ENCODE results near the gene YIPF4.
"Not testable (repeated sequence)": the region's sequence is repeated elsewhere in the genome, so short reads cannot be mapped to it uniquely, and the experiment has no call there.

YIPF4 gene

DNA sequence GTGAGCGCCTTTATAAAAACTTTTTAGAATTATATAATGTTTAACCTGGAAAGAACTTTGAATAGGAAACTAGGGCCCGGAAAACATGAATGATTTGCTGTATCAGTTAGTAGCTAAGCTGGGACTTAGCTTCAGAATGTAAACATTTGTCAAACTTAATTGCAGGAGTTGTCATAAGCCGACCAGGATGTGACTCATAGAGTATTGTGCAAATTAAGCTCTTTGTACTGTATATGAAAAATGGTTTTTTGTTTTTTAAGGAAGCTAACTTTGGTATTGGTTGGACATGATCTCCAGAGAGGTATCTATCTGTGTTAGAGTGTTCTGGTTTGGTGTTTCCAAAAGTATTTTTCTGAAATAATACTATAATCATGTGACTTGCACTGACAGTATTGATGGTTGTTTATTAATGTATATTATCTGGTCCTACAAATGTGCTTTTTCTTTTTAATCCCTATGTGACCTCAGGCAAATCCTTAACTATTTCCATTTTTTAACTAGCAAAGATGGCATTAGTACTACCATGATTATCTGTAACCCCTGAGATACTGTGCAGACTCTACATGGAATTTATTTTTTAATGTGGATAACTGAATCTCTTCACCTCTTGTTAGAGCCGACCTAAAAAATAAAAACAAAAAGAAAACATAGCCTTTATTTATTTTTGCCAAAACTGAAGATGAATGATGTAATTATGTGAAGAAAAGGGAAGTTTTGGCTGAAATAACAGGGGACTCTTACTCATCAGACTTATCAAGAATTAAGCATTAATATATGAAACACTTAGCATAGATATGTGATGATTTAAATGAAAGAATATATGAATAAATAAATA, 11.7 kb downstream of the YIPF4 start:
- ATAC-seq, result peak in 1 of 2 donors; percentile 58

DNA sequence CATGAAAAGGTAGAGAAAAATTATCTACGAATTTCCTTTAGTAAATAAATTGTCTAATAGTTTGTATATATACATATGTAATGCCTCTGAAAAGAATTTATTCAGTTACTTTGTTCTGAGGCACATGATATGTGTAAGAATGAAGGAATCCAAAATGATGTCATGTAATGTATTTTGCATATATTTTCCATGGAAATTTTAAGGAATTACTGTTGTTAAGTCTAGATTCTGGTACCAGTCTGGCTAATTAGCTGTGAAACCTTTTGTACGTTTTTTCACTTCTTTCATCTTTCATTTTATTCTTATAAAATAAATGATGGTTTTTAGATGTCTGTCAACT, 12.3 kb downstream of the YIPF4 start:
- no peak for ATAC-seq

DNA sequence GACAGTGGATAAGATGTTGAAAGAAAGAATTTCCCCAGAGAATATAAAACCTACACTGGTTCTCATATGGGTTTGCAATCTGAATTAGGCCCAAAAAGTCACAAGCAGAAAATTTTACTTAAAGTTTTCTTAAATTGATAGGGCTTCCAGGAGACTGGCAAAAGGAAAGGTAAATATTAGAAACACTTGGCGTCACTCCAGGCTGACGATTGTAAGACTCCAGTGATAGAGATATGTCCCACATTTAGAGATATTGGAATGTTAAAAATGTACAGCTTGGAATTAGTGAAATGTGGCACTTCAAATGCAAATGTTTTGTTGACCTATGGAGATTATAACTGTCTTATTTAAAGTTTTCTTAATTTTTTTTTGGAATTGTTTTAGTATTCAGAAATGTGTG, 14.0 kb downstream of the YIPF4 start:
- no peak for ATAC-seq

DNA sequence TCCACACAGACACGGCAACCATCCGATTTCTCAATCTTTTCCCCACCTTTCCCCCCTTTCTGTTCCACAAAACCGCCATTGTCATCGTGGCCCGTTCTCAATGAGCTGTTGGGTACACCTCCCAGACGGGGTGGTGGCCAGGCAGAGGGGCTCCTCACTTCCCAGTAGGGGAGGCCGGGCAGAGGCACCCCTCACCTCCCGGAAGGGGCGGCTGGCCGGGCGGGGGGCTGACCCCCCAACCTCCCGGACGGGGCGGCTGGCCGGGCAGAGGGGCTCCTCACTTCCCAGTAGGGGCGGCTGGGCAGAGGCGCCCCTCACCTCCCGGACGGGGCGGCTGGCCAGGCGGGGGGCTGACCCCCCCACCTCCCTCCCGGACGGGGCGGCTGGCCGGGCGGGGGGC, 15.8 kb downstream of the YIPF4 start:
- ATAC-seq, result not testable (repeated sequence)

DNA sequence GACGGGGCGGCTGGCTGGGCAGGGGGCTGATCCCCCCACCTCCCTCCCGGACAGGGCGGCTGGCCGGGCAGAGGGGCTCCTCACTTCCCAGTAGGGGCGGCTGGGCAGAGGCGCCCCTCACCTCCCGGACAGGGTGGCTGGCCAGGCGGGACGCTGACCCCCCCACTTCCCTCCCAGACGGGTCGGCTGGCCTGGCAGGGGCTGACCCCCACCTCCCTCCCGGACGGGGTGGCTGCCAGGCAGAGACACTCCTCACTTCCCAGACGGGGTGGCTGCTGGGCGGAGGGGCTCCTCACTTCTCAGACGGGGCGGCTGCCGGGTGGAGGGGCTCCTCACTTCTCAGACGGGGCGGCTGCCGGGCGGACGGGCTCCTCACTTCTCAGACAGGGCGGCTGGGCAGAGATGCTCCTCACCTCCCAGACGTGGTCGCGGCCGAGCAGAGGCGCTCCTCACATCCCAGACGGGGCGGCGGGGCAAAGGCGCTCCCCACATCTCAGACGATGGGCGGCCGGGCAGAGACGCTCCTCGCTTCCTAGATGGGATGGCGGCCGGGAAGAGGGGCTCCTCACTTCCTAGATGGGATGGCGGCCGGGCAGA, 16.4 kb downstream of the YIPF4 start:
- ATAC-seq, result not testable (repeated sequence)

DNA sequence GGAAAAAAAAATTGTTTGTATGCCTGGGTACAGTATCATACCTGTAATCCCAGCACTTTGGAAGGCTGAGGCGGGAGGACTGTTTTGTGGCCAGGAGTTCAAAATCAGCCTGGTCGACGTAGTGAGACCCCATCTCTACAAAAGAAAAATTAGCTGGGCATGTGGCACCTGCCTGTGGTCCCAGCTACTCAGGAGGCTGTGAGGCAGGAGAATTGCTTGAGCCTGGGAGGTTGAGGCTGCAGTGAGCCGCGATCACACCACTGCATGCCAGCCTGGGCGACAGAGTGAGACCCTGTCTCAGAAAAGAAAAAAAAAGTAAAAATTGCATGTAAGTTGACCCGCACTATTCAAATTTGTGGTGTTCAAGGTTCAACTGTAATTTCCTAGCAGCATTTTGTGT, 32.9 kb downstream of the YIPF4 start:
- no peak for ATAC-seq

DNA sequence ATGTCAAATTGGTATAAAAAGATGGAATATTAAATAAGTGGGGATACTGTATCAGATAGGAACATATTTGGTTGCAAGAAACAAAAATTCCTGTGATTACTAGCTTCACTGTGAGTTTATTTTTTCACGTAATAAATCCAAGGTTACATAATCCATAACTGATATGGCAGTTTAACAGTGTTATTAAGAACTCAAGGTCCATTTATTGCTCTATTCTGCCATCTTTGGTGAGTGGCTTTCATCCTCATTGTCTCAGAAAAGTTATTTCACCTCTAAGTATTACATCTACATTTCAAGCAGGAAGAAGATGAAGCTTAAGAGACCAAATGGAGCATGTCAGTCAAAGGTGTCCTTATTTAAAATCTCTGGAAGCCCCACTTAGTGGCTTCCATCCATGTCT, 37.2 kb downstream of the YIPF4 start:
- no peak for ATAC-seq

DNA sequence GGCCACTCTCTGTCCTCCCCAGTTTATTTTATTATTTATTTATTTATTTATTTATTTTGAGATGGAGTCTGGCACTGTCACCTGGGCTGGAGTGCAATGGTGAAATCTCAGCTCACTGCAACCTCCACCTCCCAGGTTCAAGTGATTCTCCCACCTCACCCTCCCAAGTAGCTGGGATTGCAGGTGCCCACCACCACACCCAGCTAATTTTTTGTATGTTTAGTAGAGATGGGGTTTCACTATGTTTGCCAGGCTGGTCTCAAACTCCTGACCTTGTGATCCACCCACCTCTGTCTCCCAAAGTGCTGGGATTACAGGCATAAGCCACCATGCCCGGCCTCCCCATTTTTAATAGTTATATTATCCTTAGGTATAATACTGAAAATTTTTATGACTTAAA, 51.0 kb downstream of the YIPF4 start:
- not testable (repeated sequence) for ATAC-seq

DNA sequence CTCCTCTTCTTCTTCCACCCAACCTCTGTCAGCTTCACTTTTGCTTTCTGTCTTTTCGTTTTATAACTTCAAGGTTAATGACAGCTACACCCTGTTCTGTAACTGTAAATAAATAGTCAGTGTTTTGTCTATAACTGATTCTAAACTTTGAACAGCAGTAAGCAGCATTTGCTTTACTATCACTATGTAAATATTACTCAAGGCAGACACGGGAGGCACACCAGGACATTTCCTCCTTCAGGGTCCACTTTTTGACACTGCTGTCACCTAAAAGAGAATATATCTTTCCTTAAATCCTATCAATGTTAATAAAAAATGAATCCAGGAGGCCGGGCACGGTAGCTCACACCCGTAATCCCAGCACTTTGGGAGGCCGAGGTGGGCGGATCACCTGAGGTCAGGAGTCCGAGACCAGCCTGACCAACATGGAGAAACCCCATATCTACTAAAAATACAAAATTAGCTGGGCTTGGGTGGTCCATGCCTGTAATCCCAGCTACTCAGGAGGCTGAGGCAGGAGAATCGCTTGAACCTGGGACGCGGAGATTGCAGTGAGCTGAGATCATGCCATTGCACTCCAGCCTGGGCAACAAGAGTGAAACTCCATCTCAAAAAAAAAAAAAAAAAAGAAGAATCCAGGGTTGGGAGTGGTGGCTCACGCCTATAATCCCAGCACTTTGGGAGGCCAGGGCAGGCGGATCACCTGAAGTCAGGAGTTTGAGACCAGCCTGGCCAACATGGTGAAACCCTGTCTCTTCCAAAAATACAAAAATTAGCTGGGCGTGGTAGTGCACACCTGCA, 51.7 kb downstream of the YIPF4 start:
- ATAC-seq, result not testable (repeated sequence)

DNA sequence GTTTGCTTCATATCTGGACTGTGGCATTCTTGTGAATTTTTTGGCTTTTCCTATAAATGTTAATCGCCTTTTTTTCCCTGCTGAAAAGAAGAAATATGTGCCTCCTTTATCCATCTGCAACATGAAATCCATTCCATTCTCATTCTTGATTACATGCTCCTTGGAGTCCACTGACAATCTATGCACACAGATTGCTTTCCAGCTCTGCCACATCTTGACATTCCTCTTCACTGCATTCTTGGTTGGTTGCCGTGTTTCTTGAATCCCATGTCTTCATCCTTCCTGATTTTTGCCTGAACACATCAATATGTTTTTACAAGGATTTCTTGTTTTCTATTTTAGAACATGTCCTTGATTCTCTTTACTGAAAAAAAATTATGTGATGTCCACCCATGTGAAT, 52.4 kb downstream of the YIPF4 start:
- ATAC-seq, result no peak

DNA sequence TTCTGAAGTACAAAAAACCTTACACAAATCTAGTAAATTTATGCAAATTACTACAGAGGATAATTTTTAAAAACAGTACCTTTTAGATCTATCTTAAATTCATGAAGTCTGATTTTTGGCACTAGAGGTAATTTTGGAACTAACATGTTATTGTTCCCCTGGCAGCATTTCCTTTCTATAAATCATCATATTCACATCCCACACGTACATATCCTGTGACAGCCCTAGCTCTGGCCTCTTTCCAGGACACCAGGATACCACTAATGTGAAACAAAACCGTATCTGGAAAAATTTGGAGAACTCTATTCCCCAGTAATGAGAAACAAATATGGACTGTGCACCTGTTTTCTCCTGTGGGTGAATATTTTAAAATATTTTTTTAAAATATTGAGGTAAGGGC, 65.1 kb downstream of the YIPF4 start:
- ATAC-seq, result no peak

DNA sequence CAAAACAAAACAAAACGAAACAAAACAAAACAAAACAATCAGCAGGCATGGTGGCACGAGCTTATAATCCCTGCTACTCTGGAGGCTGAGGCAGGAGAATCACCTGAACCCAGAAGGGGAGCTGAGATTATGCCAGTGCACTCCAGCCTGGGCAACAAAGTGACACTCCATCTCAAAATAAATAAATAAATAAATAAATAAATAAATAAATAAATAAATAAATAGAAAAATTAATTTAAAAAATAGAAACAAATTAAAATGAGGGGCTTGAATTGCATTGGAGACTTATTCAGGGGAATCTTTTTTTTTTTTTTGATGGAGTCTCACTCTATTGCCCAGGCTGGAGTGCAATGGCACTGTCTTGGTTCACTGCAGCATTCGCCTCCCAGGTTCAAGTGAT, 73.1 kb downstream of the YIPF4 start:
- ATAC-seq, result not testable (repeated sequence)

DNA sequence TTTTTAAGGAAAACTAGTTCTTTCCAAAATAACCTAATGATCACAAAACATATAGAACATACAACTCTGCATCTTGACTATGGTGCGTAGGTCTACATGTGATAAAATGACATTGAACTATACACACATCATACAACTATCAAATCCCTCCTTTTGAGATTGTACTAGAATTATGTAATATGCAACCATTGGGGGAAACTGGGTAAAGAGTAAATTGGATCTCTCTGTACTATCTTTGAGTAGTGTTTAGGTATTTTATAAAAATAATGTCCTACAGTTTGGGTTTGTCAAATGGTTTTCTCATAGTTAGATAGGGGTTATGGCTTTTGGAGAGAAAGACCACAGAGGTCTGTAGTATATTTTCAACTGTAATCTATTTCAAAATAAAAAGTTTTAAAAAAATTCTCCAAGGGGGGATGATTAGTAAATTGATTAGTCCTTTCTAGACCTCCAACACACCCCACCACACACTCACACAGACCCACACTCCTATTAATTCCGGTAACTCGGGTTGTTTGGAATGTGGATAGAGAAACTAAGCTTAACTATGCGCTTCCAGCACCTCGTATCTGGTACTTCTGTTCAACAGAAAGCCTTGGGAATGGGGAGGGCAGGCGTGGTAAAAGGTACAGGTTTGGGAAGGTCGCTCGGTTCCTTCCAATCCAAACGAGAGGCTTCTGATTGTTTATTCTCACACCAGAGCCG, 78.4 kb downstream of the YIPF4 start:
- ATAC-seq, result no peak

DNA sequence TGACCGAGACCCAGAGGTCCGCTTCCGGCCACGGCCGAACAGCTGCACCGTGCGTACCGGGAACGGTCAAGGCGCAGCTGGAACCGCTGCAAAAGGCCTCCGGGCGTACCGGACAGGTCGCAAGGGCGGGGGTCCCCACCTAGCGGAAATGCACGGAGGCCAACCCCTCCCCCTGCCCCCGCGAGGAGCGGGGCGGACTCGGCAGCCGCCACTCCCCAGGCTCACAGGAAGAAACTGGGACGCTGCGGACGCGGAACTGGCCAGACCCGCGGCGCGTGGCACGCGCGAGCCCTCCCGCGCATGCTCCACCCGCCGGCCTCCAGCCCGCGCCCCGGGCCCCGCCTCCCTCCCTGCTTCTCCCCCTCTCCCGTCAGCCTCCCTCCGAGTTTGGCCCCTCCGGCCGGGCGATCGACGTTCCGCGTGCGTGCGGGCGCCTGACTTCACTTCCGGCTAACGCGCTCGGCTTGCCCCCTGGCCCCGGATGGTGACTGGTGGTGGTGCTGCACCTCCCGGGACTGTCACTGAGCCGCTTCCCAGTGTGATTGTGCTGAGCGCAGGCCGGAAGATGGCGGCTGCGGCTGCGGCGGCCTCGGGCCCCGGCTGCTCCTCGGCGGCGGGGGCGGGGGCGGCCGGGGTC, 79.1 kb downstream of the YIPF4 start, which contains the start of gene BIRC6:
TSS of gene BIRC6 (plus strand) at position 343 of the 637 bp plus-strand sequence. CDS start at position 482, 139 bp downstream.
- peak; percentile 95 to 96 for ATAC-seq

DNA sequence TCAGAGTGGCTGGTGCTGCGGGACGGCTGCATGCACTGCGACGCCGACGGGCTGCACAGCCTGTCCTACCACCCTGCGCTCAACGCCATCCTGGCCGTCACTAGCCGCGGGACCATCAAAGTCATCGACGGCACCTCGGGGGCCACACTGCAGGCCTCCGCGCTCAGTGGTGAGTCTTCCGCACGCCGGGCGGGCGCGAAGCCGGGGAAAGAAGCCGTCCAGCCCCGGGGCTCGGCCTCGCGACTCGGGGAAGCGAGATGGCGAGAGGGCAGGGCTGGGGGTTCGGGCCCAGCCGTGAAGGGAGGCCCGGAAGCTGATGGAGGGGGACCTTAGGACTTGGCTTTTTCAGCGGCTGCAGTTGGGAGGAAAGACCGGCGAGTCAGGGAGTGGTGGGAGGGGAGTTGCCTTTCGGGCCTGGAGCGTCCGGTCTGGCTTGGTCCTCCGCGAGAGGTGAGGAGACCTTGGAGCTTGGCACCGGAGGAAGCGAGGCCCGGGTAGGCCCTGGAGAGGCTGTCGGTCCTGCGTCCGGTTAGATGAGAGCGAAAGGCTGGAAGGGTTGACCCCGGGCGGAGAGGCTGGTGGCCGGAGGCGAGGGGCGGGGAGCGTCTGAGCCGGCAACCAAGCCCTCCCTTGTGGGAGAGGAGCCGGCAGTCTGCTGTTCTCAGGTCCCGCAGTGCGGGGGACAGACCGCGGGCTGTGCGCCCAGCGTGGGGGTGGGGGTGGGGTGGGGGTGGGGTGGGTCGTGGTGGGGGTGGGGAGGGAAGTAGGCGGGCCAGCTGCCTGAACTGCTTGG, 79.8 kb downstream of the YIPF4 start:
- peak; percentile 3 to 11 for ATAC-seq

DNA sequence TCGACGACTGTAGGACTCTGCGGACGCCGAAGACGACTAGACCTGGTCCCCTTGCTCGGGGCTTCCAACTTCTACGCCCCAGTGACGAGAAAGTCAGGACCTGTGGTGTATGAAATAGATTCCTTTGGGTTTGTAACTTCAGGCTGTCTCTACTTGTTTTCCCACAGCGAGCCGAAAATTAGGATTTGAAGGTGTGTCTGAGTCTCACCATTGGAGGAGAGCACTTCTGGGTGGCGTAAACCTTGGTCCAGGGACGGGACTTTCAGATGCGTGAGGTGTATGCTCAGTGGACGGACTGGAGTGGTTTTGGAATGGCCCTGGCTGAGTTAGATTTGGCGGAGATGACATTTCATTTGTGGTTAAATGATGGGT, 80.4 kb downstream of the YIPF4 start:
- ATAC-seq, result no peak

DNA sequence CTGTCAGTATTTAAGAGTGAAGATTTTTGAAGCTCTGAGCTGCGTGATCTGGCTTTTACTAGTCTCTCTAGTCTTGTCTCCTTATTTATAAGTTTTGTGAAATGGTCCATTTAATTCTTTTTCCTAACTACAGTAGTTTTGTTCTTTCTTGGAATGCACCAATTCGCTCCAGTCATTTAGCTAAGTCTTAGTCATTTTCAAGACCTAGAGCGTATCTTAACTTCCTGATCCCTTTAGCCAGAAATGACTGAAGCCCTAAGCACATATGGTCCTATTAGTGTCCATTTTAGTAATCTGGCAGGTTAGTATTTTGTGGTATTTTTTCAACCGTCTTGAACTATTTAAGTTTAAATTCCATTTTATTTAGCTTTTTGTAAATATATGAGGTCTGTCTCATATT, 82.7 kb downstream of the YIPF4 start:
- no peak for ATAC-seq

DNA sequence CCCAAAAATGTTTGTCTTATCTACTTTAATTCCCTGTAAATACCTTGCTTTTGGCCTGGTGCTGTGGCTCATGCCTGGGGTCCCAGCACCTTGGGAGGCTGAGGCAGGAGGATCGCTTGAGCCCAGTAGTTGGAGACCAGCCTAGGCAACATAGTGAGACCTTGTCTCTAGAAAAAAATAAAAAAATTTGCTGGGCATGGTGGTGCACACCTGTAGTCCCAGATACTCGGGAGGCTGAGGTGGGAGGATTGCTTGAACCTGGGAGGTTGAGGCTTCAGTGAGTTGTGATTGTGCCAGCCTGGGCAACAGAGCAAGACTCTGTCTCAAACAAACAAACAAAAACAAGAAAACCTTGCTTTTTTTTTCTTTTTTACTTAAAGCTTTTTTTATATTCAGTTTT, 85.3 kb downstream of the YIPF4 start:
- ATAC-seq, result not testable (repeated sequence)

DNA sequence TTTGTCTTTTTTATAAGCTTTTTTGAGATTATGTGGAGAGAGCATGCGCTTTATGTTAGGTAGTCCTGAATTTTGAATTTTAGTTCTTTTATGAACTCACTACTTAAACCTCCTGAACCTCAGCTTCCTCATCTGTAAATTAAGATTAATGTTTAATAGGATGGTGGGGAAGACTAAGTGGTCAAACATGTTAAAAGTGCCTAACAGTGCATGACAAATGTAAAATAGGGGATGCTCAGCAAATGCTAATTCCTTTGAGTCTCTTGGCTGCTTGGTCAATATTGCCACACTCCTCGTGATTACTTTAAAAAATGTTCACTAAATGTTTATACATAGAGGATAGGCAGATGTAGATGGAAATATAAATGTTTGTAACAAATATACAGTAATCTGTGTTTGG, 85.9 kb downstream of the YIPF4 start:
- no peak for ATAC-seq

DNA sequence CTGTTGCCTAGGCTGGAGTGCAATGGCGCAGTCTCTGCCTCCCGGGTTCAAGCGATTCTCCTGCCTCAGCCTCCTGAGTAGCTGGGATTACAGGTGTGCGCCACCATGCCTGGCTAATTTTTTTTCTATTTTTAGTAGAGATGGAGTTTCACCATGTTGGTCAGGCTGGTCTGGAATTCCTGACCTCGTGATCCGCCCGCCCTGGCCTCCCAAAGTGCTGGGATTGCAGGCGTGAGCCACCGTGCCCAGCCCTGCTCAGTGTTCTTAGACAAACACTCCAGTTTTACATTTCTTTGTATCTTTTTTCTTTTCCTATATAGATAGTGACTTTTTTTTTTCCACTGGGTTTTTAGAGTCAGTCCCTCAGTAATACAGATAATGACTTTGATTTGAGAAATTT, 86.6 kb downstream of the YIPF4 start:
- ATAC-seq, result not testable (repeated sequence)

DNA sequence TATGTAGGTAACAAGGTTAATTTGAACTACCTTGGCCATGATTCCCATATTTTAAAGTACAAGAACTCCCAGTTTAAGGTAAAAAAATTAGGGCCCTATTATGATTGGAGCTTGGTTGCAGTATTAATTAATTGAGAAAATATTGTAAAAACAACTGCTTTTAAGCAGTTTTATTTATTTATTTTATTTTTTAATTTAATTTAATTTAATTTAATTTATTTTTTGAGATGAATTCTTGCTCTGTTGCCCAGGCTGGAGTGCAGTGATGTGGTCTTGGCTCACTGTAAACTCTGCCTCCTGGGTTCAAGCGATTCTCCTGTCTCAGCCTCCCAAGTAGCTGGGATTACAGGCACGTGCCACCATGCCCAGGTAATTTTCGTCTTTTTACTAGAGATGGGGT, 88.0 kb downstream of the YIPF4 start:
- ATAC-seq, result not testable (repeated sequence)
